HepG2 (cell line): ENCODE measurements around the gene SLC25A51. TPM values are rescaled to one million over a fixed set of nuclear protein-coding genes. Genes with fewer than 3 reads are reported as not detected.
"Not testable (repeated sequence)": the region's sequence is repeated elsewhere in the genome, so short reads cannot be mapped to it uniquely, and the experiment has no call there.

Source experiments
- ATAC-seq: fragments of 200-7000 bp; cut with Tn5 transposase; 3 replicates; pipeline ENCODE4 v1.9.1; 2020; ENCODE audit warnings: mild to moderate bottlenecking, moderate library complexity
- BruUV-seq: library from RNA; stranded (reverse); fragments of 400-500 nt; replicated peaks from 2 replicates; lab custom pipeline; 2021; lab: Mats Ljungman, UMichigan
- CTCF ChIA-PET: fragments of 300-600 bp; formaldehyde crosslinking; extraction: SDS; loops from one replicate; lab custom pipeline; 2021; ENCODE audit warnings: low total read pairs, inconsistent platforms, low intra/inter-chr PET ratio; lab: Yijun Ruan, JAX
- POLR2A ChIA-PET: fragments of 350-600 bp; sonication (Branson Sonifier 250); formaldehyde crosslinking; loops from one replicate; lab custom pipeline; 2020; ENCODE audit warnings: antibody characterized with exemption, inconsistent platforms; lab: Yijun Ruan, JAX
- DNase-seq: peaks from one replicate; pipeline ENCODE4 v3.0.0-alpha.2; 2015; ENCODE audit warnings: low spot score
- FAIRE-seq: peaks from 3 replicates; lab custom pipeline; 2011; peaks lifted over from hg19 to GRCh38; lab: Jason Lieb, UNC
- H2AFZ ChIP-seq: one replicate; pipeline ENCODE4 v1.6.1; 2011; ENCODE audit warnings: low read length, inconsistent platforms
- H3K27ac ChIP-seq: fragments of 300-600 bp; 3 replicates; pipeline ENCODE4 v1.8.0; 2011; ENCODE audit warnings: mixed run types, mild to moderate bottlenecking, mixed read lengths, low read length, inconsistent platforms; ENCODE audit not compliant: insufficient read depth; ENCODE audit errors: extremely low read length
- H3K27me3 ChIP-seq, 2 experiments: fragments of 200-600 bp in 1 of 2; 2 replicates in 1 of 2; 3 replicates in 1 of 2; pipeline versions ENCODE4 v1.6.0 to v1.8.0; 2011; ENCODE audit warnings: low read length in 2 of 2, mild to moderate bottlenecking in 2 of 2, moderate library complexity in 2 of 2, inconsistent platforms in 1 of 2; ENCODE audit not compliant: insufficient read depth in 2 of 2, control insufficient read depth in 1 of 2
- H3K36me3 ChIP-seq, 2 experiments: fragments of 200-600 bp in 1 of 2; replicated peaks in 1 of 2; 2 replicates in 1 of 2; 3 replicates in 1 of 2; pipeline versions ENCODE4 v1.5.1 to v1.8.0; 2011; ENCODE audit warnings: low read length in 2 of 2, inconsistent platforms in 1 of 2; ENCODE audit not compliant: insufficient read depth in 2 of 2, control insufficient read depth in 1 of 2
- H3K4me1 ChIP-seq: 2 replicates; pipeline ENCODE4 v1.5.1; 2012; ENCODE audit warnings: low read length, inconsistent platforms; ENCODE audit not compliant: insufficient read depth
- H3K4me2 ChIP-seq: 2 replicates; pipeline ENCODE4 v1.6.0; 2011; ENCODE audit warnings: low read depth, low read length, inconsistent platforms
- H3K4me3 ChIP-seq, 3 experiments: fragments of 200-600 bp in 1 of 3; sonication (generic), shearing (Covaris generic) in 1 of 3; replicated peaks in 1 of 3; 2 replicates each; pipeline ENCODE4 v1.5.1; 2011 to 2016; ENCODE audit warnings: low read length in 3 of 3, inconsistent platforms in 2 of 3, low read depth in 2 of 3, mild to moderate bottlenecking in 2 of 3, control low read depth in 1 of 3, mixed read lengths in 1 of 3; ENCODE audit not compliant: insufficient read depth in 1 of 3
- H3K79me2 ChIP-seq: one replicate; pipeline ENCODE4 v1.6.1; 2011; ENCODE audit warnings: low read length, inconsistent platforms; ENCODE audit not compliant: insufficient read depth
- H3K9ac ChIP-seq: 2 replicates; pipeline ENCODE4 v1.6.0; 2011; ENCODE audit warnings: mild to moderate bottlenecking, low read depth, low read length, inconsistent platforms; ENCODE audit not compliant: insufficient read depth
- H3K9me3 ChIP-seq: 2 replicates; pipeline ENCODE4 v1.5.1; 2012; ENCODE audit warnings: mild to moderate bottlenecking, low read length
- H4K20me1 ChIP-seq: 2 replicates; pipeline ENCODE4 v1.6.0; 2011; ENCODE audit warnings: inconsistent platforms, mild to moderate bottlenecking, low read length, moderate library complexity; ENCODE audit not compliant: insufficient read depth
- CEBPB ChIP-seq: IDR thresholded peaks from 2 replicates; pipeline ENCODE4 v1.6.1; 2011; ENCODE audit warnings: low read depth, low read length, improper control_type of control experiment, borderline replicate concordance
- CEBPG ChIP-seq: IDR thresholded peaks from 2 replicates; pipeline ENCODE4 v1.6.1; 2016
- CHCHD3 ChIP-seq: sonication (generic); formaldehyde crosslinking; IDR thresholded peaks from 2 replicates; pipeline ENCODE4 v1.8.0; 2022; ENCODE audit warnings: mild to moderate bottlenecking, missing genetic modification reagents, moderate library complexity
- KDM2A ChIP-seq: sonication (generic); formaldehyde crosslinking; IDR thresholded peaks from 2 replicates; pipeline ENCODE4 v1.4.0; 2020; ENCODE audit warnings: low read depth, missing genetic modification reagents, borderline replicate concordance
- NR2F6 ChIP-seq, 2 experiments: IDR thresholded peaks; 2 replicates each; pipeline ENCODE4 v1.6.1; 2016; ENCODE audit warnings: antibody characterized with exemption in 1 of 2, mild to moderate bottlenecking in 1 of 2
- PHF5A ChIP-seq: IDR thresholded peaks from one replicate; pipeline ENCODE4 v1.6.1; 2018; ENCODE audit warnings: low read depth, missing genetic modification reagents; ENCODE audit not compliant: unreplicated experiment
- RARG ChIP-seq: sonication (generic); formaldehyde crosslinking; IDR thresholded peaks from 2 replicates; pipeline ENCODE4 v1.4.0; 2020; ENCODE audit warnings: low read depth, mild to moderate bottlenecking, missing genetic modification reagents
- RFX1 ChIP-seq: fragments of 450-650 bp; IDR thresholded peaks from 2 replicates; pipeline ENCODE4 v1.6.1; 2017
- RORA ChIP-seq: sonication (generic); formaldehyde crosslinking; IDR thresholded peaks from 2 replicates; pipeline ENCODE4 v1.5.0; 2020; ENCODE audit warnings: mild to moderate bottlenecking, missing genetic modification reagents, moderate library complexity
- ZEB1 ChIP-seq: IDR thresholded peaks from 2 replicates; pipeline ENCODE4 v1.6.1; 2012; ENCODE audit warnings: mild to moderate bottlenecking, low read depth, inconsistent platforms; ENCODE audit not compliant: insufficient replicate concordance
- ZNF331 ChIP-seq: sonication (generic); formaldehyde crosslinking; IDR thresholded peaks from 2 replicates; pipeline ENCODE4 v1.4.0; 2020; ENCODE audit warnings: missing genetic modification reagents
- ZNF772 ChIP-seq: sonication (generic); formaldehyde crosslinking; IDR thresholded peaks from 2 replicates; pipeline ENCODE4 v1.5.0; 2020; ENCODE audit warnings: mild to moderate bottlenecking, missing genetic modification reagents
- WGBS: methylation state at CpG from one replicate; pipeline ENCODE4 v1.1.6; 2017; ENCODE audit warnings: low lambda C conversion rate; 5-methylcytosine and 5-hydroxymethylcytosine counted together
- in situ Hi-C: cut with HindIII; loops from 2 replicates; pipeline ENCODE4 v1.10.0; 2017; ENCODE audit warnings: low pct_unique_long_range_greater_than_20kb; ENCODE audit not compliant: extremely low pct_ligation_motif_present
- intact Hi-C: fragments of 100-400 bp; cut with micrococcal nuclease; formaldehyde crosslinking; loops from one replicate; pipeline ENCODE4 v1.10.0; 2022; ENCODE audit not compliant: unreplicated experiment
- polyA plus RNA-seq, 8 experiments: library from polyadenylated mRNA; depleted of rRNA in 3 of 8; stranded (reverse) in 7 of 8; unstranded in 1 of 8; fragments of >200 nt; fragmentation: Illumina TruSeq in 4 of 8; extraction: Trizol in 4 of 8; gene quantifications; 2 replicates each; pipeline versions ENCODE4 v1.2.1 to v1.2.3, GENCODE V29; 2011 to 2016; ENCODE audit warnings: low read depth in 4 of 8, missing spikeins in 1 of 8, mixed read lengths in 1 of 8; ENCODE audit not compliant: insufficient read depth in 1 of 8
- total RNA-seq, 5 experiments: library from RNA; depleted of rRNA; stranded (reverse); fragments of >200 nt; fragmentation: Illumina TruSeq; extraction: Trizol; gene quantifications; 2 replicates each; pipeline ENCODE4 v1.2.3, GENCODE V29; 2016; ENCODE audit warnings: low read depth in 1 of 5
- TF ChIP-seq, protein P1 (sequence below): sonication (generic); formaldehyde crosslinking; IDR thresholded peaks from 2 replicates; pipeline ENCODE4 v1.5.0; 2020; ENCODE audit warnings: missing genetic modification reagents
- TF ChIP-seq, protein P2 (sequence below): sonication (generic); formaldehyde crosslinking; IDR thresholded peaks from 2 replicates; pipeline ENCODE4 v1.5.1; 2020; ENCODE audit warnings: mild to moderate bottlenecking, missing genetic modification reagents, moderate library complexity

Gene SLC25A51
- total and polyA plus RNA-seq, 2 of the 13 experiments (the other 11 are each of a cell fraction or from before 2014, with no cell fraction given) = 14.6 to 37.7 TPM

DNA sequence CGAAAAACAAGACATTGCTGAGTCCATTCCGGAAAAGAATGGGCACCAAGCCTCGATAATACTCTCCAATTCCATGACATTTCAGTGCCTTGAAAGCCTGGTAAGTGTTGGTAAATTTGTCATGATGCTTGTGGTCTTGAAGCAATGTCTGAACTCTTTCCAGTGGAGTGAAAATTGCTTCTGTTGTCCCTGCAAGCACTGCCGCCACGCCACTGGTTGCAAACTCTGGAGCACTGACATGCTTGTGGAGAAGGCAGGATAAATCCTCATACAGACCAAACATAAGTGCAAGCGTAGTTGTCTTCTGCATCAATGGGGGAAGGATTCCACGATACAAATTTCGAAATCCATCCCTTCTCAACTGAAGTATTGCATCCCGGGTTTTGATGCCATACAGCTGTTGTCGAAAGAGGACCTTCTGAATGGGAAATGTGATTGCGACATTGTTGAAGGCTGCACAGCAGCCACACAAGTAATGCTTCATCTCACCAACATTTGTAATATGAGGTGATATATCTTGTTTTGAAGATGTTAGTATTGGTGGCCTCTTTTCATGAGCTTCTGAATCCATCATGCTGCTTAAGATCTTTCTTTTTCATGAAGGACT is 15.8 kb downstream of the SLC25A51 start:
- WGBS = 96% methylated on average over 10 of the region's 11 CpGs
- H3K36me3 ChIP-seq, ATAC-seq, DNase-seq, H3K9ac ChIP-seq, H3K9me3 ChIP-seq, BruUV-seq, POLR2A ChIA-PET, in situ Hi-C loops, H3K27ac ChIP-seq, CTCF ChIA-PET, H3K27me3 ChIP-seq, H3K4me3 ChIP-seq, H4K20me1 ChIP-seq, H3K4me2 ChIP-seq, H3K4me1 ChIP-seq, H2AFZ ChIP-seq, intact Hi-C loops, H3K79me2 ChIP-seq: not testable (repeated sequence)
- TF ChIP-seq CEBPB = peak; percentile 78
- TF ChIP-seq CEBPG = 0 out of 2 replicates have a peak, but pooled peaks have one; percentile 14
- peak; percentile 8 for FAIRE-seq

DNA sequence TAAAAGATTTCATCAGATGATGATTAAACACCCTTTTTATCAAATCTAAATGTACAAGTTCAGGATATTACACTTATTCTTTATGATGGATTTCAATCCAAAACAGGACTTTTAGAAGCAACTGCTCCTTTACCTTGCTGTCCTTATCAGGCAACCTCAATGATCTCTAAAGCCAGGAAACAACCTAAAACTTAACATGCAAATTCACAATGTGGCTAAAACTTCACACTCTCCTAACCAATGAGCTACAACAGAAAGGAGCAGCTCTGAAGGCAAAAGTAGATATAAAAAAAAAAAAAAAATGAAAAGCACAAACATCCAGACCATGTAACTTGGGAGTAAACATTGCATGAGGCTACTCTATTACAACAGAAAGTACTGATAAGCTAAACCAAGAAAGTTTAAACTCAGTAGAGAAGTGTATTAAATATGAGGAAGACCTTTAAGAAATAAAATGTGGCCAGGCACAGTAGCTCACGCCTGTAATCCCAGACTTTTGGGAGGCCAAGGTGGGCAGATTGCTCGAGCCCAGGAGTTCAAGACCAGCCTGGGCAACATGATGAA is 22.9 kb downstream of the SLC25A51 start:
- Histone ChIP-seq H3K27me3 (no peaks in the 10 kb centered on the region), H3K9ac (no peak overlapping the region), H2AFZ (no peak overlapping the region), H3K4me2 (no peak overlapping the region), H4K20me1 (no peaks in the 10 kb centered on the region), H3K27ac (no peak overlapping the region), H3K9me3 (peaks cover 7% of the 10 kb centered on the region; the same call in 1 of the 2 replicates), H3K4me3 (no peak overlapping the region), H3K36me3 (0 out of 5 replicates have a peak, but pooled peaks cover 1 to 4% of the 10 kb centered on the region in 2 experiments), H3K79me2 (no peaks in the 10 kb centered on the region), H3K4me1 (no peaks in the 10 kb centered on the region)
- BruUV-seq = no TSS peak
- FAIRE-seq (no peak), DNase-seq (no peak), ATAC-seq (no peak)
- 100% methylated on average over 2 of the region's 2 CpGs for WGBS
- in situ Hi-C loops = no loop called here
- POLR2A ChIA-PET = no interaction called here
- CTCF ChIA-PET = no interaction called here
- intact Hi-C loops = no loop called here
- TF ChIP-seq, protein P1, sequence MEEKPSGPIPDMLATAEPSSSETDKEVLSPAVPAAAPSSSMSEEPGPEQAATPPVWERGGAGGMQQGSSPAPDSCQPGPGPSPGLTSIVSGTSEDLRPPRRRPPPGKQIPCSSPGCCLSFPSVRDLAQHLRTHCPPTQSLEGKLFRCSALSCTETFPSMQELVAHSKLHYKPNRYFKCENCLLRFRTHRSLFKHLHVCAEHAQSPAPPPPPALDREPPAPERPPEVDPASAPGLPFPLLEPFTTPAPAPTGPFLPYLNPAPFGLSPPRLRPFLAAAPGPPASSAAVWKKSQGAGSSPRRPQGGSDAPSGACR (CRISPR knock-in tag) = no peak
- TF ChIP-seq PHF5A (CRISPR knock-in tag) (no peak), CHCHD3 (CRISPR knock-in tag) (no peak), ZNF772 (no peak), RORA (CRISPR knock-in tag) (no peak), KDM2A (CRISPR knock-in tag) (no peak), NR2F6 (IDR thresholded peaks at IDR 0.05) (no peak), NR2F6 (CRISPR knock-in tag; IDR thresholded peaks at IDR 0.05) (no peak), RFX1 (no peak), ZEB1 (no peak), ZNF331 (CRISPR knock-in tag) (no peak), RARG (CRISPR knock-in tag) (no peak)
- TF ChIP-seq, protein P2, sequence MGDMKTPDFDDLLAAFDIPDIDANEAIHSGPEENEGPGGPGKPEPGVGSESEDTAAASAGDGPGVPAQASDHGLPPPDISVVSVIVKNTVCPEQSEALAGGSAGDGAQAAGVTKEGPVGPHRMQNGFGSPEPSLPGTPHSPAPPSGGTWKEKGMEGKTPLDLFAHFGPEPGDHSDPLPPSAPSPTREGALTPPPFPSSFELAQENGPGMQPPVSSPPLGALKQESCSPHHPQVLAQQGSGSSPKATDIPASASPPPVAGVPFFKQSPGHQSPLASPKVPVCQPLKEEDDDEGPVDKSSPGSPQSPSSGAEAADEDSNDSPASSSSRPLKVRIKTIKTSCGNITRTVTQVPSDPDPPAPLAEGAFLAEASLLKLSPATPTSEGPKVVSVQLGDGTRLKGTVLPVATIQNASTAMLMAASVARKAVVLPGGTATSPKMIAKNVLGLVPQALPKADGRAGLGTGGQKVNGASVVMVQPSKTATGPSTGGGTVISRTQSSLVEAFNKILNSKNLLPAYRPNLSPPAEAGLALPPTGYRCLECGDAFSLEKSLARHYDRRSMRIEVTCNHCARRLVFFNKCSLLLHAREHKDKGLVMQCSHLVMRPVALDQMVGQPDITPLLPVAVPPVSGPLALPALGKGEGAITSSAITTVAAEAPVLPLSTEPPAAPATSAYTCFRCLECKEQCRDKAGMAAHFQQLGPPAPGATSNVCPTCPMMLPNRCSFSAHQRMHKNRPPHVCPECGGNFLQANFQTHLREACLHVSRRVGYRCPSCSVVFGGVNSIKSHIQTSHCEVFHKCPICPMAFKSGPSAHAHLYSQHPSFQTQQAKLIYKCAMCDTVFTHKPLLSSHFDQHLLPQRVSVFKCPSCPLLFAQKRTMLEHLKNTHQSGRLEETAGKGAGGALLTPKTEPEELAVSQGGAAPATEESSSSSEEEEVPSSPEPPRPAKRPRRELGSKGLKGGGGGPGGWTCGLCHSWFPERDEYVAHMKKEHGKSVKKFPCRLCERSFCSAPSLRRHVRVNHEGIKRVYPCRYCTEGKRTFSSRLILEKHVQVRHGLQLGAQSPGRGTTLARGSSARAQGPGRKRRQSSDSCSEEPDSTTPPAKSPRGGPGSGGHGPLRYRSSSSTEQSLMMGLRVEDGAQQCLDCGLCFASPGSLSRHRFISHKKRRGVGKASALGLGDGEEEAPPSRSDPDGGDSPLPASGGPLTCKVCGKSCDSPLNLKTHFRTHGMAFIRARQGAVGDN = no peak
